ENCODE measurements around the gene UNC50.

DNA sequence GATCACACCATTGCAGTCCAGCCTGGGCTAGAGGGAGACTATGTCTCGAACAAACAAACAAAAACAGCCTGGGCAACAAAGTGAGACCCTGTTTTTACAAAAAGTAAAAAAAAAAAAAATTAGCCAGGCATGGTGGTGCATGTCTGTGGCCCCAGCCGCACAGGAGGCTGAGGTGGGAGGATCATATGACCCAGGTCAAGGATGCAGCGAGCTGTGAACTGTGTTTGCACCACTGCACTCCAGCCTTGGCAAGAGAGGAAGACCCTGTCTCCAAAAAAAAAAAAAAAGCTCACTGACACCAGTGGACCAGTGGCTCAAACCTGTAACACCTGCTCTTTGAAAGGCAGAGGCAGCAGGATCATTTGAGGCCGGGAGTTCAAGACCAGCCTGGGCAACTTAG is 40.1 kb downstream of the UNC50 start:
- TF ChIP-seq NR2F2 (IDR thresholded peaks at IDR 0.05) (no peak), YY1 (IDR thresholded peaks at IDR 0.05) (no peak), EGR1 (IDR thresholded peaks at IDR 0.05; ENCODE audit: low read depth in 2 of 2) (no peak), TAF1 (conservative IDR thresholded peaks at IDR 0.05) (no peak), GABPA (IDR thresholded peaks at IDR 0.05 in 1 of 2, conservative IDR thresholded peaks at IDR 0.05 in 1 of 2) (no peak), RAD21 (IDR thresholded peaks at IDR 0.05) (no peak), FOXA1 (IDR thresholded peaks at IDR 0.05) (no peak), RXRA (IDR thresholded peaks at IDR 0.05) (no peak)
- TF ChIP-seq, protein P1, sequence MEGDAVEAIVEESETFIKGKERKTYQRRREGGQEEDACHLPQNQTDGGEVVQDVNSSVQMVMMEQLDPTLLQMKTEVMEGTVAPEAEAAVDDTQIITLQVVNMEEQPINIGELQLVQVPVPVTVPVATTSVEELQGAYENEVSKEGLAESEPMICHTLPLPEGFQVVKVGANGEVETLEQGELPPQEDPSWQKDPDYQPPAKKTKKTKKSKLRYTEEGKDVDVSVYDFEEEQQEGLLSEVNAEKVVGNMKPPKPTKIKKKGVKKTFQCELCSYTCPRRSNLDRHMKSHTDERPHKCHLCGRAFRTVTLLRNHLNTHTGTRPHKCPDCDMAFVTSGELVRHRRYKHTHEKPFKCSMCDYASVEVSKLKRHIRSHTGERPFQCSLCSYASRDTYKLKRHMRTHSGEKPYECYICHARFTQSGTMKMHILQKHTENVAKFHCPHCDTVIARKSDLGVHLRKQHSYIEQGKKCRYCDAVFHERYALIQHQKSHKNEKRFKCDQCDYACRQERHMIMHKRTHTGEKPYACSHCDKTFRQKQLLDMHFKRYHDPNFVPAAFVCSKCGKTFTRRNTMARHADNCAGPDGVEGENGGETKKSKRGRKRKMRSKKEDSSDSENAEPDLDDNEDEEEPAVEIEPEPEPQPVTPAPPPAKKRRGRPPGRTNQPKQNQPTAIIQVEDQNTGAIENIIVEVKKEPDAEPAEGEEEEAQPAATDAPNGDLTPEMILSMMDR (IDR thresholded peaks at IDR 0.05; ENCODE audit: low read depth, low read length, missing input control) = no peak
- TF ChIP-seq, protein P2, sequence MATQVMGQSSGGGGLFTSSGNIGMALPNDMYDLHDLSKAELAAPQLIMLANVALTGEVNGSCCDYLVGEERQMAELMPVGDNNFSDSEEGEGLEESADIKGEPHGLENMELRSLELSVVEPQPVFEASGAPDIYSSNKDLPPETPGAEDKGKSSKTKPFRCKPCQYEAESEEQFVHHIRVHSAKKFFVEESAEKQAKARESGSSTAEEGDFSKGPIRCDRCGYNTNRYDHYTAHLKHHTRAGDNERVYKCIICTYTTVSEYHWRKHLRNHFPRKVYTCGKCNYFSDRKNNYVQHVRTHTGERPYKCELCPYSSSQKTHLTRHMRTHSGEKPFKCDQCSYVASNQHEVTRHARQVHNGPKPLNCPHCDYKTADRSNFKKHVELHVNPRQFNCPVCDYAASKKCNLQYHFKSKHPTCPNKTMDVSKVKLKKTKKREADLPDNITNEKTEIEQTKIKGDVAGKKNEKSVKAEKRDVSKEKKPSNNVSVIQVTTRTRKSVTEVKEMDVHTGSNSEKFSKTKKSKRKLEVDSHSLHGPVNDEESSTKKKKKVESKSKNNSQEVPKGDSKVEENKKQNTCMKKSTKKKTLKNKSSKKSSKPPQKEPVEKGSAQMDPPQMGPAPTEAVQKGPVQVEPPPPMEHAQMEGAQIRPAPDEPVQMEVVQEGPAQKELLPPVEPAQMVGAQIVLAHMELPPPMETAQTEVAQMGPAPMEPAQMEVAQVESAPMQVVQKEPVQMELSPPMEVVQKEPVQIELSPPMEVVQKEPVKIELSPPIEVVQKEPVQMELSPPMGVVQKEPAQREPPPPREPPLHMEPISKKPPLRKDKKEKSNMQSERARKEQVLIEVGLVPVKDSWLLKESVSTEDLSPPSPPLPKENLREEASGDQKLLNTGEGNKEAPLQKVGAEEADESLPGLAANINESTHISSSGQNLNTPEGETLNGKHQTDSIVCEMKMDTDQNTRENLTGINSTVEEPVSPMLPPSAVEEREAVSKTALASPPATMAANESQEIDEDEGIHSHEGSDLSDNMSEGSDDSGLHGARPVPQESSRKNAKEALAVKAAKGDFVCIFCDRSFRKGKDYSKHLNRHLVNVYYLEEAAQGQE (IDR thresholded peaks at IDR 0.05) = no peak
- TF ChIP-seq, protein P3, sequence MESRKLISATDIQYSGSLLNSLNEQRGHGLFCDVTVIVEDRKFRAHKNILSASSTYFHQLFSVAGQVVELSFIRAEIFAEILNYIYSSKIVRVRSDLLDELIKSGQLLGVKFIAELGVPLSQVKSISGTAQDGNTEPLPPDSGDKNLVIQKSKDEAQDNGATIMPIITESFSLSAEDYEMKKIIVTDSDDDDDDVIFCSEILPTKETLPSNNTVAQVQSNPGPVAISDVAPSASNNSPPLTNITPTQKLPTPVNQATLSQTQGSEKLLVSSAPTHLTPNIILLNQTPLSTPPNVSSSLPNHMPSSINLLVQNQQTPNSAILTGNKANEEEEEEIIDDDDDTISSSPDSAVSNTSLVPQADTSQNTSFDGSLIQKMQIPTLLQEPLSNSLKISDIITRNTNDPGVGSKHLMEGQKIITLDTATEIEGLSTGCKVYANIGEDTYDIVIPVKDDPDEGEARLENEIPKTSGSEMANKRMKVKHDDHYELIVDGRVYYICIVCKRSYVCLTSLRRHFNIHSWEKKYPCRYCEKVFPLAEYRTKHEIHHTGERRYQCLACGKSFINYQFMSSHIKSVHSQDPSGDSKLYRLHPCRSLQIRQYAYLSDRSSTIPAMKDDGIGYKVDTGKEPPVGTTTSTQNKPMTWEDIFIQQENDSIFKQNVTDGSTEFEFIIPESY (IDR thresholded peaks at IDR 0.05) = no peak
- TF ChIP-seq, protein P4, sequence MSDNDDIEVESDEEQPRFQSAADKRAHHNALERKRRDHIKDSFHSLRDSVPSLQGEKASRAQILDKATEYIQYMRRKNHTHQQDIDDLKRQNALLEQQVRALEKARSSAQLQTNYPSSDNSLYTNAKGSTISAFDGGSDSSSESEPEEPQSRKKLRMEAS (IDR thresholded peaks at IDR 0.05) = no peak
